IMR-90 (cell line): ENCODE measurements around the gene NMNAT3. TPM values are rescaled to one million over a fixed set of nuclear protein-coding genes. Genes with fewer than 3 reads are reported as not detected.

ENCODE experiments used
- ATAC-seq: fragments of 200-7000 bp; cut with Tn5 transposase; 2 replicates; pipeline ENCODE4 v1.9.1; 2020; ENCODE audit warnings: low read depth, mild to moderate bottlenecking, moderate library complexity
- BruUV-seq: library from RNA; stranded (reverse); fragments of 400-500 nt; replicated peaks from 2 replicates; lab custom pipeline; 2021; lab: Mats Ljungman, UMichigan
- CTCF ChIA-PET: fragments of 300-600 bp; formaldehyde crosslinking; extraction: SDS; loops from one replicate; lab custom pipeline; 2021; ENCODE audit warnings: antibody characterized with exemption; lab: Yijun Ruan, JAX
- POLR2A ChIA-PET: fragments of 300-600 bp; sonication (Branson Sonifier 250); formaldehyde crosslinking; loops from one replicate; lab custom pipeline; 2022; ENCODE audit warnings: antibody characterized with exemption; ENCODE audit not compliant: unreplicated experiment; lab: Charles Lee
- DNase-seq: peaks from one replicate; pipeline ENCODE4 v3.0.0; 2013
- H2AFZ ChIP-seq: replicated peaks from 2 replicates; pipeline ENCODE3; 2013; ENCODE audit warnings: low read length, mild to moderate bottlenecking; ENCODE audit not compliant: poor library complexity
- H2AK5ac ChIP-seq: 2 replicates; pipeline ENCODE4 v1.6.1; 2013; ENCODE audit warnings: low read depth, low read length, inconsistent platforms
- H2AK9ac ChIP-seq: replicated peaks from 2 replicates; pipeline ENCODE3; 2013; ENCODE audit warnings: mild to moderate bottlenecking, low read depth, low read length, moderate library complexity; ENCODE audit not compliant: poor library complexity
- H2BK120ac ChIP-seq: 2 replicates; pipeline ENCODE4 v1.6.1; 2013; ENCODE audit warnings: low read depth, low read length, inconsistent platforms
- H2BK15ac ChIP-seq: 3 replicates; pipeline ENCODE4 v1.6.1; 2013; ENCODE audit warnings: low read depth, low read length, inconsistent platforms
- H2BK20ac ChIP-seq: 2 replicates; pipeline ENCODE4 v1.6.1; 2013; ENCODE audit warnings: low read depth, mild to moderate bottlenecking, inconsistent platforms, low read length, moderate library complexity
- H2BK5ac ChIP-seq: 2 replicates; pipeline ENCODE4 v1.6.1; 2013; ENCODE audit warnings: mild to moderate bottlenecking, low read depth, low read length, inconsistent platforms; ENCODE audit not compliant: poor library complexity, severe bottlenecking
- H3K14ac ChIP-seq: replicated peaks from 2 replicates; pipeline ENCODE4 v1.6.1; 2013; ENCODE audit warnings: low read depth, low read length, inconsistent platforms
- H3K18ac ChIP-seq: 2 replicates; pipeline ENCODE4 v1.6.1; 2013; ENCODE audit warnings: low read depth, low read length, control low read depth
- H3K23ac ChIP-seq: 2 replicates; pipeline ENCODE4 v1.6.1; 2013; ENCODE audit warnings: low read depth, low read length, inconsistent platforms
- H3K27ac ChIP-seq: 2 replicates; pipeline ENCODE4 v1.5.1; 2013; ENCODE audit warnings: mild to moderate bottlenecking, control low read depth, low read length; ENCODE audit not compliant: insufficient read depth
- H3K27me3 ChIP-seq: 2 replicates; pipeline ENCODE4 v1.6.1; 2013; ENCODE audit warnings: low read length; ENCODE audit not compliant: control insufficient read depth, insufficient read depth
- H3K36me3 ChIP-seq: 2 replicates; pipeline ENCODE4 v1.6.1; 2013; ENCODE audit warnings: low read length, mixed read lengths; ENCODE audit not compliant: control insufficient read depth, insufficient read depth
- H3K4ac ChIP-seq: 2 replicates; pipeline ENCODE4 v1.6.1; 2013; ENCODE audit warnings: low read depth, low read length, inconsistent platforms
- H3K4me1 ChIP-seq: 2 replicates; pipeline ENCODE4 v1.6.1; 2013; ENCODE audit warnings: low read length, mixed read lengths; ENCODE audit not compliant: control insufficient read depth, insufficient read depth
- H3K4me2 ChIP-seq: 2 replicates; pipeline ENCODE4 v1.6.1; 2013; ENCODE audit warnings: low read depth, mild to moderate bottlenecking, control low read depth, low read length, moderate library complexity
- H3K4me3 ChIP-seq: 2 replicates; pipeline ENCODE4 v1.5.1; 2013; ENCODE audit warnings: low read depth, mild to moderate bottlenecking, control low read depth, low read length, moderate library complexity; ENCODE audit not compliant: insufficient read depth
- H3K56ac ChIP-seq: 2 replicates; pipeline ENCODE4 v1.6.1; 2013; ENCODE audit warnings: low read length, inconsistent platforms; ENCODE audit not compliant: insufficient read depth; ENCODE audit errors: extremely low read depth
- H3K79me1 ChIP-seq, 2 experiments: 2 replicates each; pipeline ENCODE4 v1.6.1; 2013; ENCODE audit warnings: low read length in 2 of 2, inconsistent platforms in 1 of 2, low read depth in 1 of 2
- H3K9ac ChIP-seq: 2 replicates; pipeline ENCODE4 v1.6.1; 2013; ENCODE audit warnings: low read depth, low read length, control low read depth
- H3K9me1 ChIP-seq: 2 replicates; pipeline ENCODE4 v1.6.1; 2013; ENCODE audit warnings: low read length, inconsistent platforms; ENCODE audit not compliant: insufficient read depth
- H3K9me3 ChIP-seq: 2 replicates; pipeline ENCODE4 v1.6.1; 2013; ENCODE audit warnings: low read length; ENCODE audit not compliant: control insufficient read depth, insufficient read depth
- H4K20me1 ChIP-seq: 2 replicates; pipeline ENCODE4 v1.6.1; 2013; ENCODE audit warnings: low read length, inconsistent platforms; ENCODE audit not compliant: insufficient read depth
- H4K5ac ChIP-seq: 2 replicates; pipeline ENCODE4 v1.6.1; 2013; ENCODE audit warnings: mild to moderate bottlenecking, low read depth, low read length, control low read depth
- H4K8ac ChIP-seq, 2 experiments: 2 replicates each; pipeline ENCODE4 v1.6.1; 2013; ENCODE audit warnings: low read depth in 2 of 2, low read length in 2 of 2, control low read depth in 1 of 2, inconsistent platforms in 1 of 2
- H4K91ac ChIP-seq: 2 replicates; pipeline ENCODE4 v1.6.1; 2013; ENCODE audit warnings: low read depth, low read length, inconsistent platforms; ENCODE audit not compliant: insufficient read depth
- BHLHE40 ChIP-seq: fragments of 150-350 bp; IDR thresholded peaks from 2 replicates; pipeline ENCODE4 v1.6.1; 2016; ENCODE audit warnings: mild to moderate bottlenecking, low read depth, low read length
- CEBPB ChIP-seq: IDR thresholded peaks from 2 replicates; pipeline ENCODE4 v1.6.1; 2012; ENCODE audit warnings: low read depth, low read length, improper control_type of control experiment
- CHD1 ChIP-seq: IDR thresholded peaks from 2 replicates; pipeline ENCODE4 v1.6.1; 2012; ENCODE audit warnings: low read depth, low read length, improper control_type of control experiment
- CTCF ChIP-seq: conservative IDR thresholded peaks from 2 replicates; pipeline ENCODE4 v1.5.1; 2012; ENCODE audit warnings: mild to moderate bottlenecking, low read depth, low read length, improper control_type of control experiment
- ELK1 ChIP-seq: fragments of 150-350 bp; IDR thresholded peaks from 2 replicates; pipeline ENCODE4 v1.6.1; 2016; ENCODE audit warnings: low read depth, mild to moderate bottlenecking, low read length, moderate library complexity, borderline replicate concordance
- FOS ChIP-seq: fragments of 150-350 bp; IDR thresholded peaks from 2 replicates; pipeline ENCODE4 v1.6.1; 2016; ENCODE audit warnings: low read depth, low read length
- MAFK ChIP-seq: IDR thresholded peaks from 2 replicates; pipeline ENCODE4 v1.6.1; 2012; ENCODE audit warnings: low read depth, low read length, improper control_type of control experiment
- MAZ ChIP-seq: IDR thresholded peaks from 2 replicates; pipeline ENCODE4 v1.6.1; 2012; ENCODE audit warnings: low read depth, mild to moderate bottlenecking, low read length, improper control_type of control experiment, moderate library complexity, borderline replicate concordance
- MXI1 ChIP-seq: IDR thresholded peaks from 2 replicates; pipeline ENCODE4 v1.6.1; 2012; ENCODE audit warnings: low read depth, mild to moderate bottlenecking, low read length, moderate library complexity, borderline replicate concordance
- NFE2L2 ChIP-seq: fragments of 150-350 bp; IDR thresholded peaks from 2 replicates; pipeline ENCODE4 v1.6.1; 2016; ENCODE audit warnings: low read depth, mild to moderate bottlenecking, low read length
- POLR2A ChIP-seq: IDR thresholded peaks from 2 replicates; pipeline ENCODE4 v1.6.1; 2012; ENCODE audit warnings: mild to moderate bottlenecking, low read depth, low read length
- RAD21 ChIP-seq: IDR thresholded peaks from 2 replicates; pipeline ENCODE4 v1.6.1; 2012; ENCODE audit warnings: low read length, improper control_type of control experiment
- RCOR1 ChIP-seq: IDR thresholded peaks from 2 replicates; pipeline ENCODE4 v1.6.1; 2012; ENCODE audit warnings: mild to moderate bottlenecking, low read length, improper control_type of control experiment; ENCODE audit not compliant: insufficient replicate concordance
- RFX5 ChIP-seq: IDR thresholded peaks from 2 replicates; pipeline ENCODE4 v1.8.0; 2012; ENCODE audit warnings: low read depth, mild to moderate bottlenecking, low read length, moderate library complexity
- SMC3 ChIP-seq: fragments of 150-350 bp; IDR thresholded peaks from 2 replicates; pipeline ENCODE4 v1.6.1; 2016; ENCODE audit warnings: low read depth, mild to moderate bottlenecking, antibody characterized with exemption, low read length, moderate library complexity
- USF2 ChIP-seq: fragments of 150-350 bp; IDR thresholded peaks from 2 replicates; pipeline ENCODE4 v1.6.1; 2017; ENCODE audit warnings: mild to moderate bottlenecking, antibody characterized with exemption, low read length, low read depth
- WGBS, 2 experiments: methylation state at CpG; one replicate each; pipeline versions ENCODE4 v1.1.5 to v1.1.7; 2013; ENCODE audit warnings: missing lambda C conversion rate in 2 of 2; ENCODE audit not compliant: insufficient read length in 1 of 2; ENCODE audit errors: extremely low coverage in 2 of 2; 5-methylcytosine and 5-hydroxymethylcytosine counted together
- dilution Hi-C: fragments of 300-500 bp; cut with HindIII; formaldehyde crosslinking; loops from one replicate; pipeline ENCODE4 v1.14.3; 2018; ENCODE audit warnings: low sequenced_read_pairs; ENCODE audit not compliant: unreplicated experiment
- in situ Hi-C: fragments of 300-500 bp; cut with MboI; formaldehyde crosslinking; loops from 3 replicates; pipeline ENCODE4 v1.14.3; 2019; ENCODE audit warnings: low sequenced_read_pairs, inconsistent platforms, mixed read lengths
- intact Hi-C: fragments of 100-400 bp; cut with micrococcal nuclease; formaldehyde crosslinking; loops from 2 replicates; pipeline ENCODE4 v1.10.0; 2022
- polyA plus RNA-seq, 3 experiments: library from polyadenylated mRNA; depleted of rRNA; stranded (reverse); fragments of >200 nt; gene quantifications; 2 replicates each; pipeline ENCODE4 v1.2.3, GENCODE V29; 2012; ENCODE audit warnings: low replicate concordance in 1 of 3
- total RNA-seq: library from RNA; depleted of rRNA; stranded (reverse); fragments of >200 nt; gene quantifications from 2 replicates; pipeline ENCODE4 v1.2.3, GENCODE V29; 2012

NMNAT3 gene
- total and polyA plus RNA-seq, 2 of the 4 experiments (the other 2 are of a cell fraction): 0.12 to 0.36 TPM

- H4K5ac ChIP-seq: no peak overlapping the region
- no peak overlapping the region for H2AK5ac ChIP-seq
- no peak overlapping the region for H3K23ac ChIP-seq
- DNase-seq (no peak), ATAC-seq (no peak)
- H2BK5ac ChIP-seq: no peak overlapping the region
- CTCF ChIA-PET: no interaction called here
- intact Hi-C loops: no loop called here
- no peaks in the 10 kb centered on the region for H3K79me1 ChIP-seq
- H3K56ac ChIP-seq: no peak overlapping the region
- no peak overlapping the region for H3K18ac ChIP-seq
- TF ChIP-seq MAZ (no peak), USF2 (no peak), CTCF (no peak), MAFK (no peak), NFE2L2 (no peak), RAD21 (no peak), SMC3 (no peak), FOS (no peak), RCOR1 (no peak), ELK1 (no peak), CEBPB (no peak), MXI1 (no peak), POLR2A (no peak), CHD1 (no peak), BHLHE40 (no peak), RFX5 (no peak)
- H3K4me1 ChIP-seq: no peaks in the 10 kb centered on the region
- H4K91ac ChIP-seq: no peak overlapping the region
- H3K9ac ChIP-seq: no peak overlapping the region
- no peak overlapping the region for H2BK15ac ChIP-seq
- in situ Hi-C loops: no loop called here
- H3K9me3 ChIP-seq: no peaks in the 10 kb centered on the region
- H2AK9ac ChIP-seq: no peak overlapping the region
- H3K4me2 ChIP-seq: no peak overlapping the region
- POLR2A ChIA-PET: no interaction called here
- no peak overlapping the region for H3K4ac ChIP-seq
- no peaks in the 10 kb centered on the region for H3K27me3 ChIP-seq
- H4K8ac ChIP-seq: no peak overlapping the region
- no peak overlapping the region for H2BK120ac ChIP-seq
- H2BK20ac ChIP-seq: no peak overlapping the region
- 61% methylated on average over 3 of the region's 6 CpGs; no CpG with 5 or more reads in 1 of the 2 experiments for WGBS, 2 experiments
- no peaks in the 10 kb centered on the region for H4K20me1 ChIP-seq
- no peak overlapping the region for H3K27ac ChIP-seq
- H3K4me3 ChIP-seq: no peak overlapping the region
- no TSS peak for BruUV-seq
- no peaks in the 10 kb centered on the region for H3K9me1 ChIP-seq
- H2AFZ ChIP-seq: no peak overlapping the region
- dilution Hi-C loops: no loop called here
- H3K36me3 ChIP-seq: no peaks in the 10 kb centered on the region
- H3K14ac ChIP-seq: no peak overlapping the region
Measured at GRCh38 chr3:139633511-139633910, 44.3 kb downstream of the NMNAT3 start.
